ENCODE data around the gene PRSS57. TPM values are rescaled to one million over a fixed set of nuclear protein-coding genes. Genes with fewer than 3 reads are reported as not detected.
A peak's percentile ranks its signal among the peaks of the same experiment; 100 is the strongest.

PRSS57 gene
- total and polyA plus RNA-seq, 2 of the 13 experiments (the other 11 are each of a cell fraction or from before 2014, with no cell fraction given): 0.12 TPM; not detected in 1

DNA sequence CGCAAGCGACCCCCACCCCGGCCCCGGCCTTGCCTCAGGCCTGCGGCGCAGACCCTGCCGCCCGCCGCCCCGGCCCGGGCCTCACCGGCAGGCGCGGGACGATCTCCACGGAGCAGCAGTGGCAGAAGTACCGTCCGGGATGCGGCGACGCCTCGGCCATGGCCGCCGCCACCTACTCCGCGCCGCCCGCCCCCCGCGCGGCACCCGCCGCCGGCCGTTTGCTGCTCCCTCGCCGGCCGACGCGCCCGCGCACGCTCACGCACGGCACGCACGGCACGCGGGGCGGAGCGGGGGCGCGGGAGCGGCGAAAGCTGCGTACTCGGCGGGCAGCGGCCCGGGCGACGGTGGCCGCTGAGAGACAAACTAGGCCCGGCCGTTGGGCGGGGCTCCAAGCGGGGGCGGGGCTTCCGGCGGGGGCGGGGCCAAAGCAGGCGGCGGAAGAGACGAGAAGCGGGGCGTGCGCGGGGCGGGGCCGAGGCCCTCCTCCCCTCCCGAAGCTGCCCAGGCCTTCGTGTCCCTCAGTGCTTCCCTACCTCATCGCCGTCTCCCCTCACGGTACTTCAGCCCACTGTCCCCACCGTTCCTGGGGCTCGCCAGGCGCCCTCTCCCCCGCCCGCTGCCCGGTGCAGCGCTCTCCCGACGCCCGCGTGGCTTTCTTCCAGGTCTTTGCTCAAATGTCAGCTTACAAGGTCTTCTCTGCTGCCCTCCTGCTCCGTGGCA is 32.1 kb downstream of the PRSS57 start, which contains the start of gene RNF126 (continued):
- TF ChIP-seq ZNF646 (CRISPR knock-in tag; IDR thresholded peaks at IDR 0.05) (no peak), HES4 (CRISPR knock-in tag; IDR thresholded peaks at IDR 0.05; ENCODE audit: borderline replicate concordance) (no peak), HMGXB4 (CRISPR knock-in tag; IDR thresholded peaks at IDR 0.05; ENCODE audit: borderline replicate concordance in 1 of 2, low read depth in 1 of 2) (peak in 1 of 2 experiments; percentile 47; a peak in 1 of 4 replicates), FOXJ3 (CRISPR knock-in tag; IDR thresholded peaks at IDR 0.05; ENCODE audit: borderline replicate concordance) (no peak), GATAD2A (CRISPR knock-in tag; IDR thresholded peaks at IDR 0.05) (0 out of 2 replicates have a peak, but pooled peaks have one; percentile 27), TSC22D2 (CRISPR knock-in tag; IDR thresholded peaks at IDR 0.05; ENCODE audit: borderline replicate concordance) (no peak), ZNF550 (CRISPR knock-in tag; IDR thresholded peaks at IDR 0.05; ENCODE audit: borderline replicate concordance) (no peak), KLF9 (CRISPR knock-in tag; IDR thresholded peaks at IDR 0.05; ENCODE audit: low read depth) (no peak), CCDC6 (CRISPR knock-in tag; IDR thresholded peaks at IDR 0.05) (no peak), NFYC (CRISPR knock-in tag; IDR thresholded peaks at IDR 0.05) (no peak; the same call in 1 of the 2 replicates), ETV5 (CRISPR knock-in tag; IDR thresholded peaks at IDR 0.05; ENCODE audit: borderline replicate concordance) (peak; percentile 7; the same call in 1 of the 2 replicates)
- TF ChIP-seq, protein P1, sequence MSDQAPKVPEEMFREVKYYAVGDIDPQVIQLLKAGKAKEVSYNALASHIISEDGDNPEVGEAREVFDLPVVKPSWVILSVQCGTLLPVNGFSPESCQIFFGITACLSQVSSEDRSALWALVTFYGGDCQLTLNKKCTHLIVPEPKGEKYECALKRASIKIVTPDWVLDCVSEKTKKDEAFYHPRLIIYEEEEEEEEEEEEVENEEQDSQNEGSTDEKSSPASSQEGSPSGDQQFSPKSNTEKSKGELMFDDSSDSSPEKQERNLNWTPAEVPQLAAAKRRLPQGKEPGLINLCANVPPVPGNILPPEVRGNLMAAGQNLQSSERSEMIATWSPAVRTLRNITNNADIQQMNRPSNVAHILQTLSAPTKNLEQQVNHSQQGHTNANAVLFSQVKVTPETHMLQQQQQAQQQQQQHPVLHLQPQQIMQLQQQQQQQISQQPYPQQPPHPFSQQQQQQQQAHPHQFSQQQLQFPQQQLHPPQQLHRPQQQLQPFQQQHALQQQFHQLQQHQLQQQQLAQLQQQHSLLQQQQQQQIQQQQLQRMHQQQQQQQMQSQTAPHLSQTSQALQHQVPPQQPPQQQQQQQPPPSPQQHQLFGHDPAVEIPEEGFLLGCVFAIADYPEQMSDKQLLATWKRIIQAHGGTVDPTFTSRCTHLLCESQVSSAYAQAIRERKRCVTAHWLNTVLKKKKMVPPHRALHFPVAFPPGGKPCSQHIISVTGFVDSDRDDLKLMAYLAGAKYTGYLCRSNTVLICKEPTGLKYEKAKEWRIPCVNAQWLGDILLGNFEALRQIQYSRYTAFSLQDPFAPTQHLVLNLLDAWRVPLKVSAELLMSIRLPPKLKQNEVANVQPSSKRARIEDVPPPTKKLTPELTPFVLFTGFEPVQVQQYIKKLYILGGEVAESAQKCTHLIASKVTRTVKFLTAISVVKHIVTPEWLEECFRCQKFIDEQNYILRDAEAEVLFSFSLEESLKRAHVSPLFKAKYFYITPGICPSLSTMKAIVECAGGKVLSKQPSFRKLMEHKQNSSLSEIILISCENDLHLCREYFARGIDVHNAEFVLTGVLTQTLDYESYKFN (CRISPR knock-in tag; conservative IDR thresholded peaks at IDR 0.05): peak; percentile 15; the same call in 1 of the 2 replicates
- TF ChIP-seq, protein P2, sequence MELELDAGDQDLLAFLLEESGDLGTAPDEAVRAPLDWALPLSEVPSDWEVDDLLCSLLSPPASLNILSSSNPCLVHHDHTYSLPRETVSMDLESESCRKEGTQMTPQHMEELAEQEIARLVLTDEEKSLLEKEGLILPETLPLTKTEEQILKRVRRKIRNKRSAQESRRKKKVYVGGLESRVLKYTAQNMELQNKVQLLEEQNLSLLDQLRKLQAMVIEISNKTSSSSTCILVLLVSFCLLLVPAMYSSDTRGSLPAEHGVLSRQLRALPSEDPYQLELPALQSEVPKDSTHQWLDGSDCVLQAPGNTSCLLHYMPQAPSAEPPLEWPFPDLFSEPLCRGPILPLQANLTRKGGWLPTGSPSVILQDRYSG (CRISPR knock-in tag; IDR thresholded peaks at IDR 0.05): no peak
- TF ChIP-seq, protein P3, sequence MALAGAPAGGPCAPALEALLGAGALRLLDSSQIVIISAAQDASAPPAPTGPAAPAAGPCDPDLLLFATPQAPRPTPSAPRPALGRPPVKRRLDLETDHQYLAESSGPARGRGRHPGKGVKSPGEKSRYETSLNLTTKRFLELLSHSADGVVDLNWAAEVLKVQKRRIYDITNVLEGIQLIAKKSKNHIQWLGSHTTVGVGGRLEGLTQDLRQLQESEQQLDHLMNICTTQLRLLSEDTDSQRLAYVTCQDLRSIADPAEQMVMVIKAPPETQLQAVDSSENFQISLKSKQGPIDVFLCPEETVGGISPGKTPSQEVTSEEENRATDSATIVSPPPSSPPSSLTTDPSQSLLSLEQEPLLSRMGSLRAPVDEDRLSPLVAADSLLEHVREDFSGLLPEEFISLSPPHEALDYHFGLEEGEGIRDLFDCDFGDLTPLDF (CRISPR knock-in tag; IDR thresholded peaks at IDR 0.05): no peak

Measured in HepG2 (cell line).